K562 (cell line): ENCODE data around the gene CLDN7. TPM values are rescaled to one million over a fixed set of nuclear protein-coding genes. Genes with fewer than 3 reads are reported as not detected.

Experiments used
- ARNT ChIP-seq, 2 experiments: fragments of 450-650 bp; IDR thresholded peaks; 2 replicates each; pipeline ENCODE4 v1.6.1; 2016; ENCODE audit warnings: mild to moderate bottlenecking in 1 of 2
- ATF2 ChIP-seq: sonication (generic); formaldehyde crosslinking; IDR thresholded peaks from 2 replicates; pipeline ENCODE4 v1.8.1; 2022; ENCODE audit warnings: missing genetic modification reagents
- DACH1 ChIP-seq: fragments of 450-650 bp; IDR thresholded peaks from 2 replicates; pipeline ENCODE4 v1.6.1; 2018; ENCODE audit not compliant: partially characterized antibody
- E2F3 ChIP-seq: fragments of 250-450 bp; sonication (Bioruptor Pico); IDR thresholded peaks from 2 replicates; pipeline ENCODE4 v1.4.0; 2020; ENCODE audit warnings: mild to moderate bottlenecking
- ESRRB ChIP-seq: fragments of 250-450 bp; sonication (Bioruptor Pico); IDR thresholded peaks from 2 replicates; pipeline ENCODE4 v1.5.0; 2020; ENCODE audit warnings: mild to moderate bottlenecking, moderate library complexity, borderline replicate concordance
- HDAC8 ChIP-seq: fragments of 450-650 bp; IDR thresholded peaks from 2 replicates; pipeline ENCODE4 v1.6.1; 2016; ENCODE audit warnings: mild to moderate bottlenecking, missing genetic modification characterization, moderate library complexity, missing compliant biosample characterization
- LEF1 ChIP-seq: fragments of 450-650 bp; IDR thresholded peaks from 2 replicates; pipeline ENCODE4 v1.6.1; 2016; ENCODE audit warnings: mild to moderate bottlenecking
- MTA1 ChIP-seq: fragments of 450-650 bp; IDR thresholded peaks from 2 replicates; pipeline ENCODE4 v1.6.1; 2017; ENCODE audit warnings: borderline replicate concordance
- NCOA1 ChIP-seq: fragments of 450-650 bp; IDR thresholded peaks from 2 replicates; pipeline ENCODE4 v1.6.1; 2016; ENCODE audit warnings: low read depth
- NKRF ChIP-seq: fragments of 450-650 bp; IDR thresholded peaks from 2 replicates; pipeline ENCODE4 v1.6.1; 2016; ENCODE audit warnings: borderline replicate concordance
- NRF1 ChIP-seq, 2 experiments: fragments of 450-650 bp; IDR thresholded peaks in 1 of 2; conservative IDR thresholded peaks in 1 of 2; 2 replicates each; pipeline ENCODE4 v1.6.1; 2014; ENCODE audit warnings: mild to moderate bottlenecking in 2 of 2
- PHF8 ChIP-seq: fragments of 200-600 bp; sonication (generic); IDR thresholded peaks from 2 replicates; pipeline ENCODE4 v1.6.1; 2012; ENCODE audit warnings: mixed run types, mild to moderate bottlenecking, inconsistent platforms, low read length, moderate library complexity, borderline replicate concordance
- POLR2AphosphoS2 ChIP-seq: IDR thresholded peaks from 2 replicates; pipeline ENCODE4 v1.6.1; 2012; ENCODE audit warnings: low read length, improper control_type of control experiment
- STAT5B ChIP-seq: fragments of 250-450 bp; sonication (Bioruptor Pico); IDR thresholded peaks from 2 replicates; pipeline ENCODE4 v1.8.0; 2021; ENCODE audit warnings: mild to moderate bottlenecking, inconsistent platforms
- TAF1 ChIP-seq: IDR thresholded peaks from 2 replicates; pipeline ENCODE4 v1.6.1; 2011; ENCODE audit warnings: mild to moderate bottlenecking, low read length, moderate library complexity; ENCODE audit not compliant: insufficient read depth, control insufficient read depth, severe bottlenecking; ENCODE audit errors: extremely low read depth
- ZBTB17 ChIP-seq: fragments of 450-650 bp; formaldehyde crosslinking; IDR thresholded peaks from 2 replicates; pipeline ENCODE4 v1.4.0; 2020; ENCODE audit warnings: mild to moderate bottlenecking
- ZC3H11A ChIP-seq: IDR thresholded peaks from 2 replicates; pipeline ENCODE4 v1.6.1; 2012; ENCODE audit warnings: low read depth, low read length, improper control_type of control experiment
- ZNF280B ChIP-seq: fragments of 250-450 bp; sonication (Bioruptor Pico); IDR thresholded peaks from 2 replicates; pipeline ENCODE4 v1.5.1; 2021; ENCODE audit warnings: mild to moderate bottlenecking
- ZNF41 ChIP-seq: fragments of 250-450 bp; sonication (Bioruptor Pico); conservative IDR thresholded peaks from 2 replicates; pipeline ENCODE4 v1.4.0; 2020; ENCODE audit warnings: mild to moderate bottlenecking
- ZNF518B ChIP-seq: fragments of 250-450 bp; sonication (Bioruptor Pico); IDR thresholded peaks from 2 replicates; pipeline ENCODE4 v1.5.0; 2021; ENCODE audit warnings: mild to moderate bottlenecking, moderate library complexity
- polyA plus RNA-seq, 8 experiments: library from polyadenylated mRNA; depleted of rRNA in 4 of 8; stranded (reverse) in 5 of 8; unstranded in 3 of 8; fragments of >200 nt; fragmentation: Nextera tagmentation in 2 of 8; fragmentation: Illumina TruSeq in 1 of 8; extraction: Ambion mirVana in 2 of 8; extraction: Trizol in 1 of 8; gene quantifications; 2 replicates each; pipeline versions ENCODE4 v1.2.1 to v1.2.3, GENCODE V29; 2011 to 2014; ENCODE audit warnings: inconsistent platforms in 1 of 8, missing spikeins in 1 of 8
- total RNA-seq, 7 experiments: library from RNA; depleted of rRNA in 6 of 7; stranded (reverse); fragments of >200 nt in 6 of 7; fragmentation: Illumina TruSeq in 2 of 7; extraction: Trizol in 2 of 7; gene quantifications; 2 replicates each; pipeline versions ENCODE4 v1.2.1 to v1.2.3, GENCODE V29; 2011 to 2021; ENCODE audit warnings: low replicate concordance in 1 of 7

Gene CLDN7
- total and polyA plus RNA-seq, 9 of the 15 experiments (the other 6 are each of a cell fraction or from before 2014, with no cell fraction given): 2.2 to 14.5 (median 7.6) TPM

- TF ChIP-seq ZNF518B: no peak
- peak; percentile 100 for TF ChIP-seq POLR2AphosphoS2
- TF ChIP-seq NCOA1: no peak
- peak; percentile 49 for TF ChIP-seq ZNF280B (CRISPR knock-in tag)
- no peak for TF ChIP-seq ARNT (IDR thresholded peaks at IDR 0.05)
- peak; percentile 89 to 90 for TF ChIP-seq NRF1 (conservative IDR thresholded peaks at IDR 0.05 in 1 of 2, IDR thresholded peaks at IDR 0.05 in 1 of 2)
- no peak for TF ChIP-seq HDAC8 (tag)
- 0 out of 2 replicates have a peak, but pooled peaks have one; percentile 16 for TF ChIP-seq MTA1
- TF ChIP-seq ZNF41: no peak
- TF ChIP-seq ATF2 (CRISPR knock-in tag): no peak
- TF ChIP-seq ZBTB17: peak; percentile 85
- peak; percentile 86 for TF ChIP-seq NKRF
- TF ChIP-seq TAF1: no peak
- peak; percentile 49; the same call in 1 of the 2 replicates for TF ChIP-seq PHF8
- no peak for TF ChIP-seq ZC3H11A
- peak; percentile 18; the same call in 1 of the 2 replicates for TF ChIP-seq ESRRB (CRISPR knock-in tag)
- TF ChIP-seq DACH1: no peak
- TF ChIP-seq LEF1: peak; percentile 77
- TF ChIP-seq E2F3 (CRISPR knock-in tag): 0 out of 2 replicates have a peak, but pooled peaks have one; percentile 41
- no peak for TF ChIP-seq STAT5B (CRISPR knock-in tag)
Measured at GRCh38 chr17:7234083-7234951, 28.0 kb downstream of the CLDN7 start, which contains the start of gene DVL2 (continued).
